ENCODE data around the gene ZNF462.
"Not testable (repeated sequence)": the region's sequence is repeated elsewhere in the genome, so short reads cannot be mapped to it uniquely, and the experiment has no call there.

ZNF462 gene, protein sequence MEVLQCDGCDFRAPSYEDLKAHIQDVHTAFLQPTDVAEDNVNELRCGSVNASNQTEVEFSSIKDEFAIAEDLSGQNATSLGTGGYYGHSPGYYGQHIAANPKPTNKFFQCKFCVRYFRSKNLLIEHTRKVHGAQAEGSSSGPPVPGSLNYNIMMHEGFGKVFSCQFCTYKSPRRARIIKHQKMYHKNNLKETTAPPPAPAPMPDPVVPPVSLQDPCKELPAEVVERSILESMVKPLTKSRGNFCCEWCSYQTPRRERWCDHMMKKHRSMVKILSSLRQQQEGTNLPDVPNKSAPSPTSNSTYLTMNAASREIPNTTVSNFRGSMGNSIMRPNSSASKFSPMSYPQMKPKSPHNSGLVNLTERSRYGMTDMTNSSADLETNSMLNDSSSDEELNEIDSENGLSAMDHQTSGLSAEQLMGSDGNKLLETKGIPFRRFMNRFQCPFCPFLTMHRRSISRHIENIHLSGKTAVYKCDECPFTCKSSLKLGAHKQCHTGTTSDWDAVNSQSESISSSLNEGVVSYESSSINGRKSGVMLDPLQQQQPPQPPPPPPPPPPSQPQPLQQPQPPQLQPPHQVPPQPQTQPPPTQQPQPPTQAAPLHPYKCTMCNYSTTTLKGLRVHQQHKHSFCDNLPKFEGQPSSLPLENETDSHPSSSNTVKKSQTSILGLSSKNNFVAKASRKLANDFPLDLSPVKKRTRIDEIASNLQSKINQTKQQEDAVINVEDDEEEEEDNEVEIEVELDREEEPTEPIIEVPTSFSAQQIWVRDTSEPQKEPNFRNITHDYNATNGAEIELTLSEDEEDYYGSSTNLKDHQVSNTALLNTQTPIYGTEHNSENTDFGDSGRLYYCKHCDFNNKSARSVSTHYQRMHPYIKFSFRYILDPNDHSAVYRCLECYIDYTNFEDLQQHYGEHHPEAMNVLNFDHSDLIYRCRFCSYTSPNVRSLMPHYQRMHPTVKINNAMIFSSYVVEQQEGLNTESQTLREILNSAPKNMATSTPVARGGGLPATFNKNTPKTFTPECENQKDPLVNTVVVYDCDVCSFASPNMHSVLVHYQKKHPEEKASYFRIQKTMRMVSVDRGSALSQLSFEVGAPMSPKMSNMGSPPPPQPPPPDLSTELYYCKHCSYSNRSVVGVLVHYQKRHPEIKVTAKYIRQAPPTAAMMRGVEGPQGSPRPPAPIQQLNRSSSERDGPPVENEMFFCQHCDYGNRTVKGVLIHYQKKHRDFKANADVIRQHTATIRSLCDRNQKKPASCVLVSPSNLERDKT (N-terminal part only)

DNA sequence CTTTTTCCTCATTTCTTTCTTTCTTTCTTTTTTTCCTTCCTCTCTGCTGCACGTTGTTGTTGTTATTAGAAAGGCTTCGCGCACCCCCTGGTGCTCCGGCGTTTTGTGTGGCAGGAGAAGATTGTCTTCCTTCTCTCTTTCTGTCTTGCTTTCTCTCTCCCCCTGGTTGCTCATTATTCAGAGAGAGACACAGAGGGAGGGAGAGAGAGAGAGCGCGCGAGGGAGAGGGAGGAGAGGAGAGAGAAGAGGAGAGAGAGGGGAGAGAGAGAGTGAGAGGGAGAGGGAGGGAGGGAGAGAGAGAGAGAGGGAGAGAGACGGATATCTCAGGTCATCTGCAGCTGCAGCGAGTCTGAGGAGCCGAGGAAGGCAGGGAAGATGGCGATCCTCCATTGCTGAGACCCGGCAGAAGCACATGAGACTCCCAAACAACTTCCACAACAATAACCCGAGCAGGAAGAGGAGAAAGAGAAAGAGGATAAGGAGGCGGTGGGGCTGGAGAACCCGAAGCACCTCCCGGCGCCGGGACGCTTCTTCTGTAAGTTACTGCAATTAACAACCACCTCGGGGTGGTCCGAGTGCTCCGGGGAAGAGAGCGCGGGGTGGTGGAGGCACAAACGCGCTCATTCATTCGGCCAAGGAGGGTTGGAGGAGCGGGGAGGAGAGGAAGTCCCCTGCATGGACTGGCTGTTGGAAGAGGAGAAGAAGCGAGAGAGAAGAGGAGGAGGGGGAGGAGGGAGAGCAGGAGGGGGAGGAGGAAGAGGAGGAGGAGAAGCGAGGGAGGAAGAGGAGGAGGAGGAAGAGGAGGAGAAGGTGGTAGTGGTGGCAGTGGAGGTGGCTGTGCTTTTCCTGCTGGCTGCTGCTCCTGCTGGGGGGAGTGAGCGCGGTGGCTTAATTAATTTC lies at the start of gene ZNF462:
Gene ZNF462, plus strand, starts transcription at position 346 of the 900 bp plus-strand sequence. CDS start 60,218 bp downstream, outside the sequence.
- DNase-seq = no peak

DNA sequence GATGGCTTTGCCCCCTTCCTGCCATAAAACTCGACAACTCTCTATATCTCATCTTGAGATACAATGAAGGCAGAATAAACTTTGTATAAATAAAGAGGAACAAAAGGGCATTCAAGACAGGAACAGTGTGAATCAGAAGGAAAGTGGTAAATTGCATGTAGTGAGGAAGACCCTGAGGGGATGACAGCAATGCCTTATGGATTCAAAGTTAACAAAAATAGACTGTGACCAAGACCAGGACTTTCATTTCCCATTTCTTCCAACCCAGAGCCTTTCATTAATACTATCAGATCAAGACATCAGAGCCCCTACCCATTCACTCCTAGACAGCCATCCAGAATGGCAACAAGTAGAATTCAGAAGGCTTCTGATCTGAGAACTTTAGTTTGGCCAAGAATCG lies 46.4 kb upstream of the ZNF462 start:
- DNase-seq = no peak

DNA sequence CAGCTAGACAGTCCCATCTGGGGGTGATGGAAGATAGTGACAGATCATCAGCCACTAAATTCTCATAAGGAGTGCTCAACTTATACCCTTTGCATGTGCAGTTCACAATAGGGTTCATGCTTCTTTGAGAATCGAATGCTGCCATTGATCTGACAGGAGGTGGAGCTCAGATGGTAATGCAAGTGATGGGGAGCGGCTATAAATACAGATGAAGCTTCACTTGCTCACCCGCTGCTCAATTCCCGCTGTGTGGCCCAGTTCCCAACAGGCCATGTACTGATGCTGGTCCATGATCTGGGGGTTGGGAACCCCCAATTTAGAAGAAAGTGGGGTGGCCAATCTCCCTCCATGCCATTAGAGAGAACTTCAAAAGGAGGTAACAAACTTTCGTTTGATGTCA lies 44.9 kb upstream of the ZNF462 start:
- no peak for DNase-seq

DNA sequence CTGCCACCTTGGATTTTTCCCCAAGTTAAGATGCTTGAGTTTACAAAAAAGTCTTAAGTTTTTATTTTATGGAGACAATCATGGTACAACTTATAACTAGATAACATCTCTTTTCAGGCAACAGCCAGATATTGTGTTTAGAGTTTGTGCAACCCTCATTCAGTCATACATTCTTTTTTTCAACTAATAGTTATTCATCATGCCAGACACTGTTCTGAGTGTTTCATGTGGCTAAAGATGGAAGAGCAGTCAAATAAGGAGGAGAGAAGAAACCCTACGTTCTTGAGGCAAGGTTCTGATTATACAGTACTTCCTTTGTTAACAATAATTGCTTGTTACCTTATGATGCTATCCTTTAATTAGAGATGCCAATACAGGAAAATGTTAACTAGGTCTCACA lies 42.1 kb upstream of the ZNF462 start:
- no peak for DNase-seq

DNA sequence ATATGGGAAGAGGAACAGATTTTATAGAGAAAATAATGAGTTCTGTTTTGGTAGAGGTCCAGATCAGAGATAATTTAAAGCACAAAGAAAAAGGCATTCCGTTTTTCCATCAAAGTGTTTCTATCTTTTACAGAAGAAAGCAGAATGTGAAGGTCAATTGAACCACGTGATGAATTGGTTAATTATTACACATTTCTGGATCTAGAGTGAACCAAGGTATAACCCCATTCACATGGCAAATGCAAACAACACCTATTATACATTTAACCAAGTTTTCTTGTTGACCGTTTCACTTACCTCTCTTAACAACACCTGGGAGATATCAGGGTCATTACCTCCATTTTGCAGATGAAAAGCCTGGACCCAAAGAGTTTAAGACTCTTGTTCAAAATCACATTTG lies 34.9 kb upstream of the ZNF462 start:
- no peak for DNase-seq

DNA sequence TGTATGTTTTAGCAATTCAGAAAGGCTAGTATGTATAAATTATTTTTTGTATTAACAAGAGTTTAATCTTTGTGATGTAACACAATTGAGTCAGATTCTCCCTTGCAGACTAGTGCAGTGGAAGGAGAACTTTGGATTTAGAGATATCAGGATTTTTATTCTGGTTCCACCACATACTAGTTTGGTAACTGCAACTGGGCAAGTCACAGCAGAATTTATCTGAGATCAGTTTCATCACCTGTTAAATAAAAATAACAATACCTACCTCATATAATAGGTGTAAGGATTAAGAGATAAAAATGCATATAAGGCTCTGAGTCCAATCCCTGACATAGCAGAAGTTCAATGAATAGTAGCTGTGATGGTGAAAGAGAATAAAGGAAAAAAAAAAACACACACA lies 34.0 kb upstream of the ZNF462 start:
- no peak for DNase-seq

DNA sequence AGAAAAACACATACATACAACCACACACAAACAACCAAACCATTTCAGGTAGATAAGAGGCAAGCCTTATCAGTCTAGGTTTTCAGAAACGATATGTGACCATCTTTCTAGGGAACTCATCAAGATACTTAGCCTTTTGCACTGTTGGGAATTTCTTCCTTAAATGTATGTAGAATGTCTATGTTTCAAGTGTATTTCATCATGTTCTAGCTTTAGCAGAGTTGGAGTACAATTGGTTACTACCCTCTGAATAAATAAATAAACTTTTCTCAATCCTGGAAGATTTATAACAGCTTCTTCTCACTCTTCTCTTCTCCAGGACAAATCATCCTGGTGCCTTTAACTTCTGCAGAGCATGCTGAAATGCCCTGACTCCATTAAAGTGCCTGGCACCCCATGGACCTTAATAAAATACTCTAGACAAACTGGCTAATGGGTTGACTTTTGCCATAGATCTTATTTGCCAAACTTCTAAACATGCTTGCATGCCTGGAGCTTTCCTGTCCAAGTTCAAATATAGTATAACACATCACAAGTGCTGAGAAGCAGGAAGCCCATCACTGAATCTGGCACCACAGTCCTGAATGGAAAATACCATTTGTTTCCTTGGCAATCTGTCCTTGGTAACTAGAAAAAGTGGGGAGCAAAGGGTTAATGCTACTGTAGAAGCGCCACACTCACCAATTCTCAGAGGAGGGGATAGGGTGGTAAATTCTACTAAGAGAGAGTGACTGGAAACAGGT lies 33.1 kb upstream of the ZNF462 start:
- no peak for DNase-seq

DNA sequence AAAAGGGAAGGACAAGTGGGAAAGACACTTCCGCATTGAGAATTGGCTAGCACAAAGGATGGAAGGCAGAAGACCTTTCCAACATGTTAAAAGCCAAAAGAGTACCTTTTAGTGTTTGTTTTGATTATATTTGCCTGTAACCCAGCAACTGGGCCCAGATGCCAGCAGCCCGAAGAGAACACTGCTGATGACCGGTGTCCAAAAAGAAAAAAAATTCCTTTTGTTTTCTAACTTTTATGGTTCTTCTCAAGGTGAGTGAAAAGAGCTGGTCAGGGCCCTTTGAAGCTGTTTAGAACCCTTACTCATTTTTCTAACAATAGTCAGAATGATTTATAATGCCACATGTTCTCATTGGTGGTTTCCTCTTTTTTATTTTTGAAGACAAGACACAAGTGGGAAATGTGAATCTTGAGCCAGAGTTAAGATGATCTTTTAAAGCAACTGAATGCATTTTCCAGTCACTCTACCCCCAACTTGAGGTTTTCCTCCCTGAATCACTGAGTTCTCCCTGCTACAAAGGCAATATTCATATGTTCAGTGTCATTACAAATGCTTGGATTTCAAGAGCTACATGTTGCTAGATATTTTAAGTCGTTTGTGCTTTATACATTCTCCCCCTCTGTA lies 32.3 kb upstream of the ZNF462 start:
- no peak for DNase-seq

DNA sequence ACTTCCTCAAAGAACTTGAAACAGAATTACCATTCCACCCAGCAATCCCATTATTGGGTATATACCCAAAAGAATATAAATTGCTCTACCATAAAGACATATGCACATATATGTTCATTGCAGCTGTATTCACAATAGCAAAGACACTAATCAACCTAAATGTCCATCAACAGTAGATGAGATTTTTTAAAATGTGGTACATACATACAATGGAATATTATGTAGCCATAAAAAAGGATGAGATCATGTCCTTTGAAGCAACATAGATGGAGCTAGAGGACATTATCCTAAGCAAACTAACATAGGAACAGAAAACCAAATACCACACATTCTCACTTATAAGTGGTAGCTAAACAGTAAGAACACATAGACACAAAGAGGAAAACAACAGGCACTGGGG lies 28.1 kb upstream of the ZNF462 start:
- no peak for DNase-seq

DNA sequence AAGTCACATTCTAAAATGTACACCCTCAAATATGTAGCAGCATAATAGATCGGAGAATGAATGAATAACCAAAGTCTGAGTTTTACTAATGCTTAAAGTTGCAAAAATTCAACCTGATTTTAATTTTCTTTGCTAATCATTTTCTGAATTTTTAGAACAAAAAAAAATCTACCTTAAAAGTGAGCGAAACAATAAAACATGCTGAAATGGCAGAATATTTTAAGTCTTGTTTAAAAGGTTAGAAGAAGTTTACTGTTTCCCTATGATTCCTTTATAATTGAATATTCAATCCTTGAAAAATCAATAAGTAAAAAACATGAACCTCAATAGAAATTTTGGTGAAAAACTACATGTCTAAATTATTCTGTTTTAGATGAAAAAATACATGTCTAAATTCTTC lies 27.1 kb upstream of the ZNF462 start:
- DNase-seq = no peak

DNA sequence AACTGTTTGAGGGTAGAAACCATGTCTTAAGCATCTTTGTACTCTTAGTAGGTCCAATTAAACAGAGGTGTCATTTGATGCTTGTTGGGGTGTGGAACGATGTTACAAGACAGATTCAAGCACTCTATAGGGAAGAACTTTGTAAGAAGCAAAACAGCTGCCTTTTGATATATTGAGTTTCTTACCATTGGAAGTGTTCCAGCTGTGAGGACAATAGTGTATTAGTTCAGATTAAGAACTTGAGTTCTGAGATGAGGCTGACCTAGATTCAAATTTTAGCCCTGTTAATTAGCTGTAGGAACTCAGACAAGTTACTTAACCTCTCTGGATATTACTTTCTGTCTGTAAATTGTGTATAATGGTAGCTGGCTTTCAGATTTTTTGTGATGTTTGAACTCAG lies 19.6 kb upstream of the ZNF462 start:
- DNase-seq = no peak

DNA sequence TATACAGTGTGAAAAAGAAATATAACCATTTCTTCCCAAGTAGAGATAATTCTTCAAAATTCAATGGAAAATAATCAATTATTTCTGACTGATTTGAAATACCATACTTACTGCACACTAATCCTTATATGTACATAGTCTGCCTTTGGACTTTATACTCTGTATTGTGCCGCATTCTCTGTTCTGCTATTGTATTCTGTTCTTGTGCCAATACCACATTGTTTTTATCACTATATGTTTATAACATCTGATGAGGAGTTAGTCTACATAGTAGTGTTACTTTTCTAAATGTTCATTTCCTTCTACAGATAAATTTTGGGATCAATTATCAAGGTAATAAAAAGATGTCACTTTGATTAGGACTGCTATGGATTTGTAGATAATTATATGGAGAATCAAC lies 16.7 kb upstream of the ZNF462 start:
- no peak for DNase-seq

DNA sequence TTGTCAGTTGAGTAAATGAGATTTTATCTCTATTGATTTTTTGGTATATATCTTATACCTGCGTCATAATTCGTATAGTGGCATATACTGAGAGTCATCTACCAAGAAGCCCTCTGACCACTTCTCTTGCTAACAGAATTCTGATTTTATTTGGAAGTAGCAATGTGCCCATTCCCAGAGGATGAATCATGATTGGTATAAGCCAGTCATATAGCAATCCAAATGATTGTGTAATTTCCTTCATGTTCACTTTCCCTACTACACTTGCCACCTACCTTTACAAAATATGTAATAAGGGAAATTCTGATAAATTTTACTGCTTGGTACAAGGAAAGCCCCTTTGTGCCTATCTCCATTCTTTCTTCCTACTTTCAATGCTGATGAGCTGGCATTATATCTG lies 16.1 kb upstream of the ZNF462 start:
- DNase-seq = no peak

DNA sequence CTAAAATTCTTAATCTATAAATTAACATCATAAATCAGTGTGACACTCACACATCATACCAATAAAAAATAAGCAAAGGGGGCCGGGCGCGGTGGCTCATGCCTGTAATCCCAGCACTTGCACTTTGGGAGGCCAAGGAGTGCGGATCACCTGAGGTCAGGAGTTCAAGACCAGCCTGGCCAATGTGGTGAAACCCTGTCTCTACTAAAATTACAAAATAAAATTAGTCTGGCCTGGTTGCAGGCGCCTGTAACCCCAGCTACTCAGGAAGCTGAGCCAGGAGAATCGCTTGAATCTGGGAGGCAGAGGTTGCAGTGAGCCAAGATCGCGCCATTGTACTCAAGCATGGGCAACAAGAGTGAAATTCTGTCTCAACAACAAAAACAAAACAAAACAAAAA lies 11.3 kb upstream of the ZNF462 start:
- not testable (repeated sequence) for DNase-seq

DNA sequence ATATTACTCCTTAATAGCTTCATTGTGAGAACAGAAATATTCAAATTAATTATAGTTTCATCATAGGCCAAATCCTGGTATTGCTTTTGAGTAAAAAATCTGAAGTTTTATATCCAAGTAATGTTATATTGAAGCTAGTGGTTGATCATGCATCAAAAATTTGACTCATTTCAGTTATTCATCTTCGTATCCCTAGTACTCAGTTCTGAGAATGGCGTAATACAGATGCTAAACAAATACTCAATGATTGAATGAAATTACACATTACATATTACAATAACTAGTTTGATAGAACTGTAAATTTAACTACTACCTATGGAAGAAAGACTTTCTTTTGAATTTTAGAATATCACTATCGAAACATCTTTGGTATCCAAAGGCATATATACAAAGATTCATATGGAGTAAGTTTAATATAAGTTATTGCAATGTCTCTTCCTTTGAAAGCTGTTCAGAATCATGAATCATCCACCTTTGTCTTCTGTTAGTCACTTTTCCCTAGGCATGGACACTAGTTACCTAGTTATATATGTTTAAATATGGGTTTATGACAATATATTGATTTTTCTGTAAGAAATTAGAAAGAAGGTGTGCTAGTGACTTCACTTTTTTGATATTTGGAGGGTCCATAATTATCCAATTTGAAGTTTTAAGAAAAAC lies 5.0 kb upstream of the ZNF462 start:
- DNase-seq = no peak

DNA sequence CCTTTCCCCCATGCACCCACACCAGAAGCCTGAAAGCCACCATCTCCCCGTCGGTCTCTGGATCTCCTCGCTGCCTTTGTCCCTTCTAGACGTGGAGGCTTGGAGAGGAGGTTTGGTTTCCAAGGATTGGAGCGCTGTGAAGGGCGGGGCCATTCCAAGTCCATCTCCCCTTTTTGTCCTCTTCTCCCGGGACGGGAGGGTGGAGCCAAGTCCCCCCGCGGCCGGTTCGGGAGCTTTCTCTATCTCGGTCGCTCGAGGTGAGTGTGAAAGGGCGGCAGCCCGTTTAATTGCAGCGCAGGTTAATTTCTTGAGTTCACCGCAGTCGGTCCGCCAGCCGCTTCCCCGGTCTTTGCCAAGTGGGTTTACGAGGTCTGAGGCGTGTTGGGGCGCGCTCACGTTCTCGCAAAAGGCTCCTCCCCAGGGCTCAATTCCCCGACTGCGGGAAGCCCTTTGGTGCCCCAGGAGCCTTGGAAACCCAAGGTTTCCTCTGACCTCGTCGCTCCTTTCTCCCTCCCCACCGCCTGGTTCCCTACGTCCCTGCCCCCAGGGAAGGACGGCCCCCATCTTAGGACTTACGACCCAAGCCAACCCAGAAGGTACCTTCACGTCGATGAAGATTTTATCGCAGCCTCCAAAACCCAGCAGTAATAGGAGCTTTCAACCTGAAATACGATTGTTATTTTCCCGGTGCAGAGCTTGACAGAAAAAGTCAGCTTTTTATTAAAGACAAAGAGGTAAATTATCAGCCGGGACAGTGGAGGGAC lies 2.8 kb upstream of the ZNF462 start:
- no peak for DNase-seq

DNA sequence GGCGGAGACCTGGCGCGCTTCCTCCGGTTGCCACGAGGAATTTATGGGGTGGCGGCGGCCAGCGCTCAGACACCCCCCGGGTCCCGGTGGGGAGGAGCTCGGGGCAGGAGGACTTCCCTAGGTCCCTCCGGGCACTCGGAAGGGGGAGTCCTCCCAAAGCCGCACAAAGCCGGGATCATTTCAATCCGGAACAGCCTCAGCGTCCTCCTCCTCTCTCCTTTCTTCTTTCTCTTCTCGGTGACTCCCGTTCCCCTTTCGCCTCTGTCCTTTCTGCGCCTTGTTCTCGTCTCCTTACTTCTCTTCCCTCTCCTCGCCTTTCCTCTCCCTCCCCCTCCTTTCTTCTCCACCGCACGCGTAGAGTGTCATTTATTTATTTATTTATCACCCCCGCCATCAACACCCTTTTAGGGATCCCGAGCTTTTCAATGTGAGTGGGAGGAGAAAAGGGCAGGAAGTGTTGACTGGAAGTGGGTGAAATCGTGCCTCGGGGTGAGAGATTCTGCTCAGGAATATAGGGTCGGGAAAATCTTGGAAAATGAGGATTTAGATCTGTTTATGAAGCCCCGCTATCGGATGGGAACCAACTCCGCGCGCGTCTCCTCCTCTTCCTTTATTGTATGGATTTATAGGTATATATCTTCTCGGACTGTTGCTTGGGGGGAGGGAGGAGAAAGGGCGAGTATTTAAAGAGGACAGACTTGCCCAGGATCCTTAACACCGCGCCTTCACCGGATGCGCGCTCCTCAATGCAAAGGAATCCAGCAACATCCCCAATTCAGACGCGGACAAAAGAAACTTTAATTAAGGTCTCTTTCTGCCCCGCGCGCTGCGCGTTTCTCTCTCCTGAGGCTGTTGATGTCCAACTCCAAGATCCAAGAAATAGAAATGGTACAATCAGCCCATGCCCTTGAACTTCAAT lies 2.0 kb upstream of the ZNF462 start:
- DNase-seq = no peak

DNA sequence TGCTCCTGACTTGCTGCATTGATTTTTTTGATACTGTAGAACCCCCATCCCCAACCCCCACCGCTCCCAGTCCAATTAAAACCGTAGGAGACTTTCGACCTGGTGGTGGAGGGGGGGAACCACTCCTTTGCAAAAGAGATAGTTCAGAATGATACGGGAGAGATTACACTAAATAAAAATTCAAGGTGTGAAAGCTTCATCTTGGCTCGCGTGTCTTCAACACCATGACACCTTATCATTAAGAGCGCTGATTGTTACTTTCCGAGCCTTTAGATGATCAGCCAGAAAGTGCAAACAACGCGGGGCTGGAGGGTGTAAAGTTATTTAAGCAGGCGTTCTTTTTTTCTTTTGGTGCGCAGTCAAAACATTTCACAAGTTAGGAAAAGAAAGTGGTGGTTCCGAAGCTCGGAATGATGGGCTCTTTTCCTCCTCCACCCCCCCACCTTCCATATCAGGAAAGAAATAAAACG lies 1.3 kb upstream of the ZNF462 start:
- no peak for DNase-seq
